HEK293 (cell line): ENCODE data around the gene SPO11.
"Not testable (repeated sequence)": the region's sequence is repeated elsewhere in the genome, so short reads cannot be mapped to it uniquely, and the experiment has no call there.

Experiments
- CTCF ChIA-PET: fragments of 350-600 bp; formaldehyde crosslinking; extraction: SDS; loops from one replicate; lab custom pipeline; 2021; ENCODE audit warnings: antibody characterized with exemption; lab: Yijun Ruan, JAX
- POLR2A ChIA-PET: fragments of 300-600 bp; formaldehyde crosslinking; extraction: SDS; loops from one replicate; lab custom pipeline; 2020; ENCODE audit warnings: antibody characterized with exemption, inconsistent platforms; lab: Yijun Ruan, JAX
- H3K27ac ChIP-seq: fragments of 200-500 bp; sonication (Bioruptor generic); 2 replicates; pipeline ENCODE4 v1.5.1; 2014; ENCODE audit warnings: low read depth, low read length, control low read depth, inconsistent platforms; ENCODE audit errors: extremely low read depth
- H3K36me3 ChIP-seq, 2 experiments: fragments of 200-500 bp in 1 of 2; sonication (Bioruptor generic) in 1 of 2; 1 replicate in 1 of 2; 2 replicates in 1 of 2; pipeline ENCODE4 v1.5.1; 2014 to 2017; ENCODE audit warnings: inconsistent platforms in 2 of 2, low read length in 2 of 2; ENCODE audit not compliant: control insufficient read depth in 2 of 2, insufficient read depth in 1 of 2
- H3K4me1 ChIP-seq: fragments of 200-500 bp; sonication (Bioruptor generic); 2 replicates; pipeline ENCODE4 v1.5.1; 2014; ENCODE audit warnings: mild to moderate bottlenecking, low read length, inconsistent platforms; ENCODE audit not compliant: control insufficient read depth, insufficient read depth
- H3K4me3 ChIP-seq: 2 replicates; pipeline ENCODE4 v1.5.1; 2011; ENCODE audit warnings: low read depth, mild to moderate bottlenecking, control low read depth, low read length, moderate library complexity
- H3K9me3 ChIP-seq: fragments of 200-500 bp; sonication (Bioruptor generic); 2 replicates; pipeline ENCODE4 v1.5.1; 2014; ENCODE audit warnings: low read depth, low read length, inconsistent platforms; ENCODE audit not compliant: control insufficient read depth, insufficient read depth
- FEZF1 ChIP-seq: fragments of 450-650 bp; formaldehyde crosslinking; IDR thresholded peaks from 2 replicates; pipeline ENCODE4 v1.5.1; 2016; ENCODE audit warnings: missing biosample characterization, missing genetic modification characterization
- HOXC10 ChIP-seq: sonication (generic); formaldehyde crosslinking; IDR thresholded peaks from 2 replicates; pipeline ENCODE4 v1.8.1; 2023; ENCODE audit warnings: mild to moderate bottlenecking, missing genetic modification reagents
- MYNN ChIP-seq: fragments of 450-650 bp; formaldehyde crosslinking; IDR thresholded peaks from 2 replicates; pipeline ENCODE4 v1.5.1; 2016; ENCODE audit warnings: missing biosample characterization, missing genetic modification characterization, borderline replicate concordance
- PATZ1 ChIP-seq: fragments of 450-650 bp; formaldehyde crosslinking; IDR thresholded peaks from 2 replicates; pipeline ENCODE4 v1.5.1; 2016; ENCODE audit warnings: missing biosample characterization, missing genetic modification characterization
- SP2 ChIP-seq: fragments of 450-650 bp; formaldehyde crosslinking; IDR thresholded peaks from 2 replicates; pipeline ENCODE4 v1.5.1; 2016; ENCODE audit warnings: missing biosample characterization, missing genetic modification characterization
- ZEB2 ChIP-seq: fragments of 450-650 bp; formaldehyde crosslinking; IDR thresholded peaks from 2 replicates; pipeline ENCODE4 v1.5.1; 2016; ENCODE audit warnings: missing biosample characterization, missing genetic modification characterization
- ZFHX2 ChIP-seq: fragments of 450-650 bp; formaldehyde crosslinking; conservative IDR thresholded peaks from 2 replicates; pipeline ENCODE4 v1.5.1; 2016; ENCODE audit warnings: missing biosample characterization, missing genetic modification characterization
- ZNF112 ChIP-seq: fragments of 450-650 bp; formaldehyde crosslinking; IDR thresholded peaks from 2 replicates; pipeline ENCODE4 v1.5.0; 2017; ENCODE audit warnings: missing biosample characterization, missing genetic modification characterization
- ZNF302 ChIP-seq: fragments of 450-650 bp; formaldehyde crosslinking; IDR thresholded peaks from 2 replicates; pipeline ENCODE4 v1.5.1; 2016; ENCODE audit warnings: missing biosample characterization, missing genetic modification characterization, low read depth
- ZNF311 ChIP-seq: fragments of 450-650 bp; formaldehyde crosslinking; IDR thresholded peaks from 2 replicates; pipeline ENCODE4 v1.5.1; 2017; ENCODE audit warnings: missing biosample characterization, missing genetic modification characterization, borderline replicate concordance
- ZNF37A ChIP-seq: fragments of 450-650 bp; IDR thresholded peaks from 2 replicates; pipeline ENCODE4 v1.5.1; 2018; ENCODE audit warnings: missing biosample characterization, missing genetic modification characterization
- ZNF518A ChIP-seq: fragments of 450-650 bp; formaldehyde crosslinking; conservative IDR thresholded peaks from 2 replicates; pipeline ENCODE4 v1.5.1; 2016; ENCODE audit warnings: low read depth, missing biosample characterization, missing genetic modification characterization
- ZNF521 ChIP-seq: fragments of 450-650 bp; formaldehyde crosslinking; IDR thresholded peaks from 2 replicates; pipeline ENCODE4 v1.5.1; 2017; ENCODE audit warnings: missing biosample characterization, mild to moderate bottlenecking, missing genetic modification characterization
- ZNF549 ChIP-seq: fragments of 450-650 bp; IDR thresholded peaks from 2 replicates; pipeline ENCODE4 v1.5.1; 2018; ENCODE audit warnings: missing biosample characterization, missing genetic modification characterization, mild to moderate bottlenecking, inconsistent platforms, moderate library complexity
- ZNF555 ChIP-seq: fragments of 450-650 bp; formaldehyde crosslinking; conservative IDR thresholded peaks from 2 replicates; pipeline ENCODE4 v1.5.1; 2017; ENCODE audit warnings: missing biosample characterization, mild to moderate bottlenecking, missing genetic modification characterization, inconsistent platforms
- ZNF560 ChIP-seq: fragments of 450-650 bp; formaldehyde crosslinking; IDR thresholded peaks from 2 replicates; pipeline ENCODE4 v1.5.1; 2017; ENCODE audit warnings: missing biosample characterization, missing genetic modification characterization, borderline replicate concordance
- ZNF600 ChIP-seq: fragments of 450-650 bp; formaldehyde crosslinking; IDR thresholded peaks from 2 replicates; pipeline ENCODE4 v1.5.1; 2016; ENCODE audit warnings: missing biosample characterization, missing genetic modification characterization
- ZNF791 ChIP-seq: fragments of 450-650 bp; formaldehyde crosslinking; IDR thresholded peaks from 2 replicates; pipeline ENCODE4 v1.5.1; 2016; ENCODE audit warnings: missing biosample characterization, missing genetic modification characterization
- TF ChIP-seq, protein P1 (sequence below): fragments of 450-650 bp; formaldehyde crosslinking; IDR thresholded peaks from 2 replicates; pipeline ENCODE4 v1.5.1; 2016; ENCODE audit warnings: missing biosample characterization, missing genetic modification characterization
- TF ChIP-seq, protein P2 (sequence below): fragments of 450-650 bp; formaldehyde crosslinking; IDR thresholded peaks from 2 replicates; pipeline ENCODE4 v1.5.1; 2016; ENCODE audit warnings: missing biosample characterization, missing genetic modification characterization, low read depth

The SPO11 gene

GRCh38 chr20:57347393-57347792, 17.8 kb downstream of the SPO11 start:
- POLR2A ChIA-PET: interaction anchor here (0.5 kb wide), 1 partner anchor 82 kb away, joined by 4 read pairs; no protein-coding TSS in a partner anchor
- Histone ChIP-seq H3K27ac (no peak overlapping the region), H3K4me1 (no peaks in the 10 kb centered on the region), H3K4me3 (no peak overlapping the region), H3K36me3 (no peaks in the 10 kb centered on the region), H3K9me3 (no peaks in the 10 kb centered on the region)
- CTCF ChIA-PET: interaction anchor here (0.5 to 11.9 kb wide), 12 partner anchors 13 to 289 kb away, joined by 3 to 165 read pairs (median 5); no protein-coding TSS in a partner anchor
- TF ChIP-seq ZNF549 (tag by site-specific recombination) (no peak), HOXC10 (CRISPR knock-in tag) (no peak), ZNF791 (no peak), ZNF518A (tag by site-specific recombination) (no peak), ZNF311 (tag by site-specific recombination) (no peak), FEZF1 (tag by site-specific recombination) (no peak), PATZ1 (tag by site-specific recombination) (no peak), ZEB2 (tag by site-specific recombination) (no peak), ZNF302 (tag by site-specific recombination) (no peak), ZNF37A (tag by site-specific recombination) (no peak), ZNF112 (tag by site-specific recombination) (no peak), ZNF600 (tag by site-specific recombination) (no peak), ZNF560 (tag by site-specific recombination) (no peak), ZNF555 (tag by site-specific recombination) (no peak), ZNF521 (tag by site-specific recombination) (no peak), MYNN (tag by site-specific recombination) (no peak), SP2 (tag by site-specific recombination) (no peak), ZFHX2 (no peak)
- TF ChIP-seq, protein P1, sequence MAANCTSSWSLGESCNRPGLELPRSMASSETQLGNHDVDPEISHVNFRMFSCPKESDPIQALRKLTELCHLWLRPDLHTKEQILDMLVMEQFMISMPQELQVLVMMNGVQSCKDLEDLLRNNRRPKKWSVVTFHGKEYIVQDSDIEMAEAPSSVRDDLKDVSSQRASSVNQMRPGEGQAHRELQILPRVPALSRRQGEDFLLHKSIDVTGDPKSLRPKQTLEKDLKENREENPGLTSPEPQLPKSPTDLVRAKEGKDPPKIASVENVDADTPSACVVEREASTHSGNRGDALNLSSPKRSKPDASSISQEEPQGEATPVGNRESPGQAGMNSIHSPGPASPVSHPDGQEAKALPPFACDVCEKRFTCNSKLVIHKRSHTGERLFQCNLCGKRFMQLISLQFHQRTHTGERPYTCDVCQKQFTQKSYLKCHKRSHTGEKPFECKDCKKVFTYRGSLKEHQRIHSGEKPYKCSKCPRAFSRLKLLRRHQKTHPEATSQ (tag by site-specific recombination): no peak
- TF ChIP-seq, protein P2, sequence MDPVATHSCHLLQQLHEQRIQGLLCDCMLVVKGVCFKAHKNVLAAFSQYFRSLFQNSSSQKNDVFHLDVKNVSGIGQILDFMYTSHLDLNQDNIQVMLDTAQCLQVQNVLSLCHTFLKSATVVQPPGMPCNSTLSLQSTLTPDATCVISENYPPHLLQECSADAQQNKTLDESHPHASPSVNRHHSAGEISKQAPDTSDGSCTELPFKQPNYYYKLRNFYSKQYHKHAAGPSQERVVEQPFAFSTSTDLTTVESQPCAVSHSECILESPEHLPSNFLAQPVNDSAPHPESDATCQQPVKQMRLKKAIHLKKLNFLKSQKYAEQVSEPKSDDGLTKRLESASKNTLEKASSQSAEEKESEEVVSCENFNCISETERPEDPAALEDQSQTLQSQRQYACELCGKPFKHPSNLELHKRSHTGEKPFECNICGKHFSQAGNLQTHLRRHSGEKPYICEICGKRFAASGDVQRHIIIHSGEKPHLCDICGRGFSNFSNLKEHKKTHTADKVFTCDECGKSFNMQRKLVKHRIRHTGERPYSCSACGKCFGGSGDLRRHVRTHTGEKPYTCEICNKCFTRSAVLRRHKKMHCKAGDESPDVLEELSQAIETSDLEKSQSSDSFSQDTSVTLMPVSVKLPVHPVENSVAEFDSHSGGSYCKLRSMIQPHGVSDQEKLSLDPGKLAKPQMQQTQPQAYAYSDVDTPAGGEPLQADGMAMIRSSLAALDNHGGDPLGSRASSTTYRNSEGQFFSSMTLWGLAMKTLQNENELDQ (tag by site-specific recombination): no peak

DNA sequence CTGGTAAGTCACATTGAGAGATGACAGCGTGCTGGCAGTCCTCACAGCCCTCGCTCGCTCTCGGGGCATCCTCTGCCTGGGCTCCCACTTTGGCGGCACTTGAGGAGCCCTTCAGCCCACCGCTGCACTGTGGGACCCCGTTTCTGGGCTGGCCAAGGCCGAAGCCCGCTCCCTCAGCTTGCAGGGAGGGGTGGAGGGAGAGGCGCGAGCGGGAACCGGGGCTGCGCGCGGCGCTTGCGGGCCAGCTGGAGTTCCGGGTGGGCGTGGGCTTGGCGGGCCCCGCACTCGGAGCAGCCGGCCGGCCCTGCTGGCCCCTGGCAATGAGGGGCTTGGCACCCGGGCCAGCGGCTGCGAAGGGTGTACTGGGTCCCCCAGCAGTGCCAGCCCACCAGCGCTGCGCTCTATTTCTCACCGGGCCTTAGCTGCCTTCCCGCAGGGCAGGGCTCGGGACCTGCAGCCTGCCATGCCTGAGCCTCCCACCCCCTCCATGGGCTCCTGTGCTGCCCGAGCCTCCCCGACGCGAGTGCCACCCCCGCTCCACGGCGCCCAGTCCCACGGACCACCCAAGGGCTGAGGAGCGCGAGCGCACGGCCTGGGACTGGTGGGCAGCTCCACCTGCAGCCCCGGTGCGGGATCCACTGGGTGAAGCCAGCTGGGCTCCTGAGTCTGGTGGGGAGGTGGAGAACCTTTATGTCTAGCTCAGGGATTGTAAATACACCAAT, 18.8 kb downstream of the SPO11 start:
- ChIA-PET CTCF (interaction anchor here (0.7 to 11.9 kb wide), 6 partner anchors 8 to 263 kb away, joined by 4 to 165 read pairs (median 6); no protein-coding TSS in a partner anchor), POLR2A (interaction anchor here (0.5 kb wide), 1 partner anchor 83 kb away, joined by 4 read pairs; no protein-coding TSS in a partner anchor)
- not testable (repeated sequence) for H3K4me1 ChIP-seq, H3K9me3 ChIP-seq, H3K27ac ChIP-seq, H3K36me3 ChIP-seq, H3K4me3 ChIP-seq
